HG03469 (cell line): ENCODE results near the gene NSL1.
"Not testable (repeated sequence)": the region's sequence is repeated elsewhere in the genome, so short reads cannot be mapped to it uniquely, and the experiment has no call there.

Experiments
- ATAC-seq: cut with Tn5 transposase; IDR thresholded peaks from one replicate; pipeline ENCODE4 v1.9.1; 2021; ENCODE audit warnings: mild to moderate bottlenecking, moderate library complexity, moderate number of reproducible peaks; ENCODE audit not compliant: unreplicated experiment

Gene NSL1

DNA sequence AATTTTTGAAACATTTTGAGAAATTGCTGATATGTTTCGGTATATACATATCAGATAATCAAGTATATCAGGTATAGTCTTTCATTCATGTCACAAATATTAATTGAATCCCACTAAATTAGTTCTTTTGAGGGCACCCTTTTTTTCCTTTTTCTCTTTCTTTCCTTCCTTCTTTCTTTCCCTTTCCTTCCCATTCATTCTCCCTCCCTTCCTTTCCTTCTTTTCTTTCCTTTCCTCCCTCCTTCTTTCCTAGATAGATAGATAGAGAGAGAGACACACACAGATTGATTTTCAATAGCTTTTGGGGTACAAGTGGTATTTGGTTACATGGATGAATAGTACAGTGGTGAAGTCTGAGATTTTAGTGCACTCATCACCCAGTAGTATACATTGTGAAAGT, 5.7 kb downstream of the NSL1 start:
- no peak for ATAC-seq

DNA sequence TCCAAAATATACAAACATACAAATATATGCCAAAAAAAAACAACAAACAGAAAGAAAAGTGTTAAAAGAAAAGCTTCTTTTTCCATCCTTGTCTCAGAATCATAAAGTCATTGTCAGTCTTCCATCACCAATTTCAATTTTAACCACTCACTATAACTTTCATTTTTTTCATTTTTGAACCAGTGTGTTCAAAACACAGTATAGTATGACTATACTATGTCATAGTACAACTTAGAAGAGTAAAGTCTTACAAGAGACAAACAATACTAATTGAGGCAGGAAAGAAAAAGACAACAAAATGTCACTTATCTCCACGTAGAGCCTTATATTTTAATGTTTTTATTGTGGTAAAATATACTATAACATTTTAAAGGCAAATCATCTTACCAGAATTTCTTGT, 7.6 kb downstream of the NSL1 start:
- no peak for ATAC-seq

DNA sequence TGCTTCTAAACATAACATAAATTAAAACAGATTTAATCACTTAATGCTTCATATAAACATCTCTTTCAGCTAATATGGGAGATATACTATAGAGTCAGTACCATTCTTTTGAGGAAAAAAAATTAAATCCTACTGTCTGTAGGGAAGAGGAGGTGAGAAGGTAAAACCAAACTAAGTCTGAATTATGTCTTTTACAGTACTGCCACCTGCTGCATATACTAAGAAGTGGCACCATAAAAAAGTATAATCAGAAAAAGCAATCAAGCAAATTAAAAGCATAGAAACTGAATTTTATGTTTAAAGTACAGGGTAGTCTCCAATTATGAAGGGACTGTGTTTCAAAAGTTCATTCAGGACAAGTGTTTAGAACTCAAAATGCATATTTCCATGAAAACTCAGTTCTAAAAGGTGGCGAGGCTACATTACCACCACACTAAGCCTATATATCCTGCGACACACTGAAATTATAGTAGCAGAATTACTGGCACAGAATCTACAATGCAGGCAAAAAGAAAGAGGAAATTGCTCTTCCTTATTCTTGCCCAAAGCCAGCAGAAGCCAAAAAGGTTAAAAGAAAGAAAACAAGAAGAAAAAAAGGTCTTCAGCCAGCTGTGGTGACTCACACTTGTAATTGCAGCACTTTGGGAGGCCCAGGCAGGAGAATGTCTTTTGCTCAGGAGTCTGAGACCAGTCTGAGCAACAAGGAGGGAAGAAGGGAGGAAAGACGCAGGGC, 9.0 kb downstream of the NSL1 start:
- ATAC-seq = no peak

DNA sequence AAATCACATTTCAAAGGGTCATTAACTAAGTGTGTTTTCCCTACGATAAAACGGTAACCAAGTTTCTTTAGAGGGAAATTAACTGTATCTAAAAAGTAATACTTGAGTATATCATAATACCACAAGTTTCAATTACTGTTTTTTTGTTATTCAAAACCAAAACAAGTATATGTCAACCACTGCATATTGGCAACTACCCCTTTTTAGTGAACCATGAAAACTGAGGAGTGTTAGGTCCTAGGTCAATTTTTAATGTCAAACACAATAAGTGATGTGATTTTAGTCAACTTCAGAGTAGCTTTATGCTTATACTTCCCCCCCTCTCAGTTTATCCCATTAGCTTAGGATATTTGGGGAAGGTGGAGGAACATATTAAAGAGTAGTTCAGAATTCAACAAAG, 10.4 kb downstream of the NSL1 start:
- no peak for ATAC-seq

DNA sequence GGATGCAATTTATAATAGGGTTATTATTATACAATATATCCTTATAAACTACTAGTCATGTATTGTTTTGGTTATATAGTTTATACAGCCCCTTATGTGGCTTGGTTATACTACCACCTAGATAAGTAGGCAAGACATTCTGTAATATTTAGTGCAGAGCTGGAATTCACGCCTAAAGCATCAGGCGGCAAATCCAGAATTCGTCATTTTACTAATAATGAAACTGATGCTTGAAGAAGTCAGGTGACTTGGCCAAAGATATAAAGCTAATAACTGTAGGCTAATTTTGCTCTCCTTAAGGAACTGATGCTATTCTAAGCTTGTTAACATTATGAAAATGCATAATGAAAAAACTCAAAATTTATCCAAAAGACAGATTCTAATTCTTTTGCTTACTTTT, 10.8 kb downstream of the NSL1 start:
- no peak for ATAC-seq

DNA sequence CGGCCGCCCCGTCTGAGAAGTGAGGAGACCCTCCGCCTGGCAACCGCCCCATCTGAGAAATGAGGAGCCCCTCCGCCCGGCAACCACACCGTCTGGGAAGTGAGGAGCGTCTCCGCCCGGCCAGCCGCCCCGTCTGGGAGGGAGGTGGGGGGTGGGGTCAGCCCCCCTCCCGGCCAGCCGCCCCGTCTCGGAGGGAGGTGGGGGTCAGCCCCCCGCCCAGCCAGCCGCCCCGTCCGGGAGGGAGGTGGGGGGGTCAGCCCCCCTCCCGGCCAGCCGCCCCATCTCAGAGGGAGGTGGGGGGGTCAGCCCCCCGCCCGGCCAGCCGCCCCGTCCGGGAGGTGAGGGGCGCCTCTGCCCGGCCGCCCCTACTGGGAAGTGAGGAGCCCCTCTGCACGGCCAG, 12.5 kb downstream of the NSL1 start:
- not testable (repeated sequence) for ATAC-seq

DNA sequence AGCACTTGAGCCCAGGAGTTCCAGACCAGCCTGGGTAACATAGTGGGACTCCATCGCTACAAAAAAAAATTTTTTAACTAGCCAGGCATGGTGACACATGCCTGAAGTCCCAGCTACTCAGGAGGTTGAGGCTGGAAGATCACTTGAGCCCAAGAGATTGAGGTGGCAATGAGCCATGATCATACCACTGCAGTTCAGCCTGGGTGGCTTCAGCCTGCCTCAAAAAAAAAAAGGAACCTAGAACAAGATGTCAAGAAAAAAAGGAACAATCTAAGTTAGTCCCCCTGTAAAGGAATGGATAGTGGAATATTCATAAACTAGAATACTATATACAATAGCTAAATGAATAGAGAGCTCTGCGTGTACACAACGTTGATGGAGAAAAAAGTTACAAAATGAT, 14.4 kb downstream of the NSL1 start:
- no peak for ATAC-seq

DNA sequence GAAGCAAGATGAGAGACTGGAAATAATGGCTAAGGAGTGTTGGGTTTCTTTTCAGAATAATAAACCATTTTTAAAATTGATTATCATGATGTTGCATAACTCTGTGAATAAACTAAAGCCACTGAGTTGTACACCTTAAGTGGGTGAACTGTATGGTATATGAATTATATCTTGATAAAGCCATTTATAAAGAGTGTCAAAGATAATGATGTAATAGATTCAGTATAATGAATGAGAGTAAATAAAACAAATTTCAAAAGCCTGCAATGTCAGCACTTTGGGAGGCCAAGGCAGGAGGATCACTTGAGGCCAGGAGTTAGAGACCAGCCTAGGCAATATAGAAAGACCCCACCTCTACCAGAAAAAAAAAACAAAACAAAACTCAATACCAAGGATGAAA, 16.3 kb downstream of the NSL1 start:
- no peak for ATAC-seq

DNA sequence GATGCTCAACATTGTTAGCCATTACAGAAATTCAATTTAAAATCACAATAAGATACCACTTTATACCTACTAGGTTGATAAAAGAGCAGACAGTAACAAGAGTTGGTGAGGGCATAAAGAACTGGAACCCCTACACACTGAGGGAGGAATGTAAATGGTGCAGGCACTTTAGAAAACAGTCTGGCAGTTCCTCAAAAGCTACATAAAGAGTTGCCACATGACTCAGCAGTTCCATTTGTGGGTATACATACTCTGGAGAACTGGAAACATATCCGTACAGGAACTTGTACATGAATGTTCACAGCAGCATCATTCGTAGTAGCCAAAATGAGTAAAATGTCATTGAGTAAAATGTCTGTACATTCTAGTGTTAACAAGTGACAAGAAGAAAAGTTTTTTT, 17.0 kb downstream of the NSL1 start:
- ATAC-seq = no peak

DNA sequence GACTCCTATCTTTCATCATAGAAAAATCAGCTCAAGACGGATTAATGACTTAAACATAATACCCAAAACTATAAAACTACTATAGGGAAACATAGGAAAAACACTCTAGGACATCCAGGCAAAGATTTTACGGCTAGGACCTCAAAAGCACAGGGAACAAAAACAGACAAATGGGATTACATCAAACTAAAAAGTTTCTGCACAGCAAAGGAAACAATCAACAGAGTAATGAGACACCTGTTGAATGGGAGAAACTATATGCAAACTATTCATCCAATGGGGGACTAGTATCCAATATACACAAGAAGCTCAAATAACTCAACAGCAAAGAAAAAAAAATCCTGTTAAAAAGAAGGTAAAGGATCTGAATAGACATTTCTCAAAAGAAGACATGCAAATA, 18.6 kb downstream of the NSL1 start:
- no peak for ATAC-seq

DNA sequence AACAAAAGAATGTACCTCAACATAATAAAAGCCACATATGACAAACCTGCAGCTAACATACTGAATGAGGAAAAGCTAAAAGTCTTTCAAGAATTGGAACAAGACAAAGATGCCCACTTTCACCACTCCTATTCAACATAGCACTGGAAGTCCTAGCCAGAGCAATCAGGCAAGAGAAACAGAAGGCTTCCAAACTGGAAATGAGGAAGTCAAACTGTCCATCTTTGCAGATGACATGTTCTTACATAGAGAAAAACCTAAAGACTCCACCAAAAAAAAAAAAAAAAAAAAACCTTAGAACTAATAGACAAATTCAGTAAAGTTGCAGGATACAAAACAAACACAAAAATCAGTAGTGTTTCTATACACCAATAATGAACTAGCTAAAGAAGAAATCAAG, 20.2 kb downstream of the NSL1 start:
- no peak for ATAC-seq

DNA sequence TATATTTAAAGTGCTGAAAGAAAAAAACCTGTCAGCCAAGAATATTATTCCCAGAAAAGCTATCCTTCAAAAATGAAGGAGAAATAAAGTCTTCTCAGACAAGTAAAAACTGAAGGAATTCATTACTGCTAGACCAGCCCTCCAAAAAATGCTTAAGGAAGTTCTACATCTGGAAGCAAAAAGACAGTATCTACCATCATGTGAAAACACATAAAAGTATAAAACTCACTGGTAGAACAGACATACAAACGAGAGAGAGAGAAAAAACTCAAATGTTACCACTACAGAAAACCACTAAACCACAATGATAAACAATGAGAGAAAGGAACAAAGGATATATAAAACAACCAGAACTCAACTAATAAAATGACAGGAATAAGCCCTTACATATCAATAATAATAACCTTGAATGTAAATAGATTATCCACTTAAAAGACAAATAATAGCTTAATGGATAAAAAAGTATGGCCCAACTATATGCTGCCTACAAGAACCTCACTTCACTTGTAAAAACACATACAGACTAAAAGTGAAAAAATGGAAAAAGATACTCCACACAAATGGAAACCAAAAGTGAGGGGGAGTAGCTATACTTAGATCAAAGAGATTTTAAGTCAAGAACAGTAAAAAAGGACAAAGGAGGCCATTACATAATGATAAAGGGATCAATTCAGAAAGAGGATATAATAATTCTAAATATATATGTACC, 22.0 kb downstream of the NSL1 start:
- ATAC-seq = no peak

DNA sequence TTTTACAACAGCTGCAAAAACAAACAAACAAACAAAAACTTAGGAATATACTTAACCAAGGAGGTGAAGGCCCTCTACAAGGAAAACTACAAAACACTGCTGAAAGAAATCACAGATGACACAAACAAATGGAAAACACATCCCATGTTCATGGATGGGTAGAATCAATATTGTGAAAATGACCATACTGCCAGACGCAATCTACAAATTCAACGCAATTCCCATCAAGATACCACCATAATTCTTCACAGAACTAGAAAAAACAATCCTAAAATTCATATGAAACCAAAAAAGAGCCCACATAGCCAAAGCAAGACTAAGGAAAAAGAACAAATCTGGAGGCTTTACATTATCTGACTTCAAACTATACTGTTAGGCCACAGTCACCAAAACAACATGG, 24.8 kb downstream of the NSL1 start:
- not testable (repeated sequence) for ATAC-seq

DNA sequence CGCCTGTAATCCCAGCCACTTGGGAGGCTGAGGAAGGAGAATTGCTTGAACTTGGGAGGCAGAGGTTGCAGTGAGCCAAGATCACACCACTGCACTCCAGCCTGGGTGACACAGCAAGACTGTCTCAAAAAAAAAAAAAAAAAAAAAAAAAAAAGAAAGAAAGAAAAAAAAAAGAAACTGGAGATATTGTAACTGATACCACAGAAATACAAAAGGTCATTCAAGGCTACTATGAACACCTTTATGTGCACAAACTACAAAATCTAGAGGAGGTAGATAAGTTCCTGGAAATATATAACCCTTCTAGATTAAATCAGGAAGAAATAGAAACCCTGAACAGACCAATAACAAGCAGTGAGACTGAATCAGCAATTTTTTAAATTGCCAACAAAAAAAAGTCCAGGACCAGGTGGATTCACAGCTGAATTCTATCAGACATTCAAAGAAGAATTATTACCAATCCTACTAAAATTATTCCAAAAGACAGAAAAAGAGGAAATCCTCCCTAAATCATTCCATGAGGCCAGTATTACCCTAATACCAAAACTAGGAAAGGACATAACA, 26.8 kb downstream of the NSL1 start:
- not testable (repeated sequence) for ATAC-seq

DNA sequence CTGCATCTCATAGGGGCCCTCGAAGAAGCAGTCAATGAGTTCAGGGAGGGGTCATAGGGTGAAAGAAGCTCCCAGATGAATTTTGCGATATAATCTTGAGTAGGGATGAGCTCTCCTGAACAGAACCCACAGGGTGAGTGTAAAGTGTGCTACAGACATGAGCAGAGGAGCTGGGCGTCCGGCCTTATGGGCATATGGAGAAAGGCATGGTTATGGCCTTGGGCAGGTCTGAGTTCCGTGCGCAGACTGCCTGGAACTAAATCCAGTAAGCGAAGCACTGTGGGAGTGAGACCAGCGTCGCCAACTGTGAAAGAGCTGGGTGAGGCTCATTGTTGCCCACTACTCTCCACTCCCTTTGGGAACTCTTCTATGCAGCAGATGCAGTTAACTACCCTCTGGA, 28.7 kb downstream of the NSL1 start:
- no peak for ATAC-seq

DNA sequence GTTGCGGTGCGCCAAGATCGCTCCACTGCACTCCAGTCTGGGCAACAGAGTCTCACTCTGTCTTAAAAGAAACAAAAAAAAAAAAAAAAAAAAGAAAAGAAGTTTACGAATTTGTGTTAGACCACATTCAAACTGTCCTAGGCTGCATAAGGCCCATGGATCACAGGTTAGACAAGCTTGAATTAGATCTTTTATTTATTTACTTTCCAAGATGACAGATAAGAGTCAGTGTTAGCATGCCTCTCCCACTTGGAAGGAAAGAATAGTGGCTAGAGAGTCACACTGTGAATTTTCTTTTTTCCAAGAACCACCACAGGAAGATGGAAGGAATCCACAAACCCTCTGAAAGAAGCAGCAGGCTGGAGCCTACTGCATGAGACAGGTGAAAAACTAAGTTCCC, 29.3 kb downstream of the NSL1 start:
- no peak for ATAC-seq

DNA sequence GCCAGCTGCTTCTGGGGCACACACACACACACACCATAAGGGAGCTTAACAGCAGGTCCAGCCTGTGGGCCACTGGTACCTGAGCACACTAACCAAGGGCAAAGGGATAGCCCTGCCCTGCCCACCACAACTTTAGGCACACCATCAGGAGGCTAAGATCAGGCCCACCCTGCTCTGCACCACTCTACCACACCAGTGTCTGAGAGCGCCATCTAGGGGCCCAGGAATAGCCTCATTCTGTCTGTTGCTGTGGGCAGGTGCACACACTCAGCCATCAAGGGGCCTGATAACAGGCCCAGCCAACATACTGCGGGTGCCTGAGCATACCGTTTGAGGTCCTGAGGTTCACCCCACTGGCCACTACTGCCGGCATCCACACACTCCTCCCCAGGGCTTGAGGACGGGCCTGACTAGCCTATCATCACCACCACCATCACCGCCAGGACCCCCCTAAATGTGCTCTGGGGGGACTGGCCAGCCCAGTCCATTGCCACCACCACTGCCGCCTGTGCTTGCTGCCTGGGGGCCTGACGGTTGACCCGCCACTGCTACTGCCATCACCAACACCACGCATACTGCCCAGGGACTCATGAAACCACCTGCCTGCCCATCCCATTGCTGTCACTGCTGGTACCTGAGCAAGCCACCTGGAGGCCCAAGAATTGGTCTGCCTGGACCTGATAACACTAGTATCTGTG, 31.3 kb downstream of the NSL1 start:
- ATAC-seq = no peak

DNA sequence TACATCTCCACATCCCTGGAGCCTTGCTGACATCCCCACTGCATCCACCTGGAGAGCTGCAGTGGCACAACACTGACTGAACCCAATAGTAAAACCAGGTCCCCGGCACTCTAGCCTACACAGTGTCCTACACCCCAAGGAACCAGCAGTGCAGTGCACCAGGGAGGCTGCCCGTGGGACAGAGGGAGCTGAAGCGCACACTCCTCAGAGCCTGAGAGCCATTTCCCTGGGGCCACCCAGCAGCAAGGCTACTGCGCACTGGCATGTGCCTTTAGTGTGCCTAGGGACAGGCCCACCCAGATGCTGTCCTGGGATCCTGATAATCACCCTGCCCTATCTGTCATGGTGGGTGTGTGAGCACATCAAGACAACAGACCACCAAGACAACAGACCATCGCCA, 31.9 kb downstream of the NSL1 start:
- ATAC-seq = no peak

DNA sequence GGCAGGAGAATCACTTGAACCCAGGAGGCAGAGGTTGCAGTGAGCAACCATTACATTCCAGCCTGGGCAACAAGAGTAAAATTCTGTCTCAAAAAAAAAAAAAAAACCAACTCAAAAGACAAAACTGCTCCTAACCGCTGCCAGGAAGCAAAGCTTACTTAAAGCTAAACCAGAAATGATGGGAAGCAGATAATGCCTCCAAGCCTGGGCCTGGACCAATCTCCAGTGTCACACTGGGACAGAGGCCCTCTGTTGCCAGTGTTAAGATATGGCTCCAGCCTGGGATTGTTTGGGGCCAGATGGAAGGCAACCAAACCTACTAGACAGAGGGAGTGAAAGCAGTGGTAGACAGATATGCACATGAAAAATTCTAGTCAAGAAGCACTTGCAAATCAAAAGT, 36.9 kb downstream of the NSL1 start:
- ATAC-seq = no peak

DNA sequence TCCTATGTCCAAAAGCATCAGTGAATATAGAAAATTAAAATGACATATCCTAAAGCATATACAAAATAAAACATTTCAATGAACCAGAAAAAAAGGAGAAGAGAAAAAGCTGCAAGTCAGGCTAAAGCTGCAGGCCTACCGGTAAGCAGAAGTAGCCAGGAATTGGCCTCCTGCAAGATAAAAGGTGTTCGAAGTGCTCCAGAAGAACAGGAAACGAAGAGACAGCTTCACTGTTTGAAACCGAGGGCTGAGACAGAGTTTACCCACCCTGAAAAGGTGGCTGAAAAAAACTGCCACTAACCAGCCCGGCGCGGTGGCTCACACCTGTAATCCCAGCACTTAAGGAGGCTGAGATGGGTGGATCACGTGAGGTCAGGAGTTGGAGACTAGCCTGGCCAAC, 37.4 kb downstream of the NSL1 start:
- no peak for ATAC-seq

DNA sequence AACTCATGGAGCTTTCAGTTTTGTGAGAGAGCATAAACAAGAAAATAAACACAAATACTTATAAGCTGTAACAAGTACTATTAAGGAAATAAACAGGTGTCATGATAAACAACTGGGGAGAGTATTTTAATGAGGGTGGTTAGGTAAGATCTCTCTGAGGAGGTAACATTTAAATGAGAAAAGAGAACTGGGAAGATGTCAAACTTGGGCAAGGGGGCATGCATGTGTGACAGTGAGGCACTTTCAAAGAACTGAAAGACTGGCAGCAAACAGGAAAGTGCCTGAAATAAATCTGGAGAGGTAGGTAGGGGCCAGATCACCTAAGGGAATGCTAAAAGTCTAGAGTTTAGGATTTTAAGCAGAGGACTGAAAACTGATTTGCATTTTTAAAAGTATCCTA, 37.8 kb downstream of the NSL1 start:
- no peak for ATAC-seq
